ENCODE measurements around the gene CNPY1. TPM values are rescaled to one million over a fixed set of nuclear protein-coding genes. Genes with fewer than 3 reads are reported as not detected.

CNPY1 gene
- total and polyA plus RNA-seq, 2 of the 8 experiments (the other 6 are each of a cell fraction or from before 2014, with no cell fraction given) = not detected

- TF ChIP-seq, protein P1, sequence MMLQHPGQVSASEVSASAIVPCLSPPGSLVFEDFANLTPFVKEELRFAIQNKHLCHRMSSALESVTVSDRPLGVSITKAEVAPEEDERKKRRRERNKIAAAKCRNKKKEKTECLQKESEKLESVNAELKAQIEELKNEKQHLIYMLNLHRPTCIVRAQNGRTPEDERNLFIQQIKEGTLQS (IDR thresholded peaks at IDR 0.05; ENCODE audit: insufficient read depth, low read depth, low read length) = no peak
- TF ChIP-seq FOSL1 (IDR thresholded peaks at IDR 0.05; ENCODE audit: insufficient read depth, low read depth, low read length) = no peak
- TF ChIP-seq RXRA (IDR thresholded peaks at IDR 0.05; ENCODE audit: insufficient read depth, low read depth, low read length) = no peak
- no peak for TF ChIP-seq ASH2L (IDR thresholded peaks at IDR 0.05; ENCODE audit: low read length)
- TF ChIP-seq POLR2AphosphoS5 (IDR thresholded peaks at IDR 0.05; ENCODE audit: low read depth, low read length) = no peak
- peak; percentile 75 for TF ChIP-seq EZH2 (IDR thresholded peaks at IDR 0.05; ENCODE audit: low read depth, low read length, severe bottlenecking)
- no peak for TF ChIP-seq TBP (IDR thresholded peaks at IDR 0.05; ENCODE audit: low read depth, low read length)
- TF ChIP-seq RNF2 (IDR thresholded peaks at IDR 0.05; ENCODE audit: borderline replicate concordance, low read depth, low read length, missing control alignments, poor library complexity, severe bottlenecking) = peak; percentile 68
- no peak for TF ChIP-seq SIN3A (conservative IDR thresholded peaks at IDR 0.05 in 1 of 2, IDR thresholded peaks at IDR 0.05 in 1 of 2; ENCODE audit: low read depth in 1 of 2, low read length in 2 of 2)
- no peak for TF ChIP-seq ZNF274 (IDR thresholded peaks at IDR 0.05; ENCODE audit: borderline replicate concordance, extremely low read depth, low read length)
- no peak for TF ChIP-seq CREB1 (IDR thresholded peaks at IDR 0.05)
- no peak for TF ChIP-seq MAFK (IDR thresholded peaks at IDR 0.05; ENCODE audit: low read depth, low read length)
Measured at GRCh38 chr7:155469311-155470185, 76.8 kb downstream of the CNPY1 start (continued).

All from H1 (cell line).